Smooth muscle cell (in vitro differentiated cells): ENCODE measurements around the gene SRCIN1. TPM values are rescaled to one million over a fixed set of nuclear protein-coding genes. Genes with fewer than 3 reads are reported as not detected.
A peak's percentile ranks its signal among the peaks of the same experiment; 100 is the strongest.

ENCODE experiments used
- DNase-seq: peaks from one replicate; lab custom pipeline; 2025; ENCODE audit not compliant: unreplicated experiment; lab: John Stamatoyannopoulos, UW
- H2AFZ ChIP-seq: fragments of 200-600 bp; sonication (generic); 2 replicates; pipeline ENCODE4 v1.6.0; 2016; ENCODE audit warnings: antibody characterized with exemption, low read depth, mild to moderate bottlenecking
- H3F3A ChIP-seq: fragments of 200-600 bp; sonication (generic); 2 replicates; pipeline ENCODE4 v1.6.0; 2017; ENCODE audit warnings: antibody characterized with exemption, low read depth
- H3K27ac ChIP-seq: fragments of 200-600 bp; sonication (generic); 2 replicates; pipeline ENCODE4 v1.5.1; 2016; ENCODE audit warnings: low read depth, mild to moderate bottlenecking
- H3K27me3 ChIP-seq: fragments of 200-600 bp; sonication (generic); 2 replicates; pipeline ENCODE4 v1.6.1; 2016; ENCODE audit warnings: low read depth, mild to moderate bottlenecking
- H3K36me3 ChIP-seq: fragments of 200-600 bp; sonication (generic); 2 replicates; pipeline ENCODE4 v1.5.1; 2016; ENCODE audit warnings: low read depth
- H3K4me1 ChIP-seq: fragments of 200-600 bp; sonication (generic); 2 replicates; pipeline ENCODE4 v1.5.1; 2016; ENCODE audit warnings: low read depth
- H3K4me2 ChIP-seq: fragments of 200-600 bp; sonication (generic); 2 replicates; pipeline ENCODE4 v1.6.0; 2016; ENCODE audit warnings: mild to moderate bottlenecking
- H3K4me3 ChIP-seq: fragments of 200-600 bp; sonication (generic); 2 replicates; pipeline ENCODE4 v1.5.1; 2016; ENCODE audit warnings: mild to moderate bottlenecking
- H3K79me2 ChIP-seq: fragments of 200-600 bp; sonication (generic); 2 replicates; pipeline ENCODE4 v1.6.0; 2016; ENCODE audit warnings: low read depth, mild to moderate bottlenecking
- H3K9ac ChIP-seq: fragments of 200-600 bp; sonication (generic); 2 replicates; pipeline ENCODE4 v1.6.0; 2016; ENCODE audit warnings: low read depth
- H3K9me3 ChIP-seq: fragments of 200-600 bp; sonication (generic); replicated peaks from 2 replicates; pipeline ENCODE4 v1.5.1; 2016; ENCODE audit warnings: low read depth
- H4K20me1 ChIP-seq: fragments of 200-600 bp; sonication (generic); 2 replicates; pipeline ENCODE4 v1.6.0; 2016; ENCODE audit warnings: low read depth
- WGBS: methylation state at CpG from one replicate; pipeline ENCODE4 v1.1.7; 2016; ENCODE audit warnings: low lambda C conversion rate; 5-methylcytosine and 5-hydroxymethylcytosine counted together
- polyA plus RNA-seq: library from polyadenylated mRNA; unstranded; fragments of >200 nt; fragmentation: Nextera tagmentation; extraction: Ambion mirVana; gene quantifications from 2 replicates; pipeline ENCODE4 v1.2.1, GENCODE V29; 2016
- total RNA-seq: library from RNA; depleted of rRNA; stranded (reverse); fragments of >200 nt; gene quantifications from 2 replicates; pipeline ENCODE4 v1.2.3, GENCODE V29; 2014
- TF ChIP-seq, protein P1 (sequence below): fragments of 200-600 bp; sonication (generic); IDR thresholded peaks from 2 replicates; pipeline ENCODE4 v1.5.1; 2017; ENCODE audit warnings: borderline replicate concordance, mild to moderate bottlenecking, antibody characterized with exemption; ENCODE audit not compliant: insufficient read depth, poor library complexity, severe bottlenecking

SRCIN1 gene
- total and polyA plus RNA-seq, 2 experiments from 2014 or later, result 0.16 to 0.90 TPM

DNA sequence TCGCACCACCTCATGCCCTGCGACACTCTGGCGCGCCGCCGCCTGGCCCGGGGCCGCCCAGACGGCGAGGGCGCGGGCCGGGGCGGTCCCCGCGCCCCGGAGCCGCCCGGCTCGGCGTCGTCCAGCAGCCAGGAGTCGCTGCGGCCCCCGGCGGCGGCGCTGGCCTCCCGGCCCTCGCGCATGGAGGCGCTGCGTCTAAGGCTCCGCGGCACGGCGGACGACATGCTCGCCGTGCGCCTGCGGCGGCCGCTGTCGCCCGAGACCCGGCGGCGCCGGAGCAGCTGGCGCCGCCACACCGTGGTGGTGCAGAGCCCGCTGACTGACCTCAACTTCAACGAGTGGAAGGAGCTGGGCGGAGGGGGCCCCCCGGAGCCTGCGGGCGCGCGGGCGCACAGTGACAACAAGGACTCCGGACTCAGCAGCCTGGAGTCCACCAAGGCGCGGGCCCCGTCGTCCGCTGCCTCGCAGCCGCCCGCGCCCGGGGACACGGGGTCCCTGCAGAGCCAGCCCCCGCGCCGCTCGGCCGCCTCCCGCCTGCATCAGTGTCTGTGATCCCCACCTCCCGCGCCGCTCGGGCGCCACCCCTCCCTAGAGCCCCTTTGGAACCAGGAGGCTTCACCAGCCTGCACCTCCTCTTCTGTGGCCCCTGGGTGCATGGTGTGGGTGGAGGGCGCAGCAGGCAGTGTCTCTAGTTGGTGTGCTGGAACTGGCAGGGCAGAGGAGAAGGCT, 95.2 kb downstream of the SRCIN1 start:
- 2% methylated on average over 80 of the region's 86 CpGs for WGBS
- Histone ChIP-seq H3K36me3 (no peaks in the 10 kb centered on the region), H3K79me2 (no peaks in the 10 kb centered on the region), H4K20me1 (peaks cover 59% of the 10 kb centered on the region), H3K4me1 (peaks cover 18% of the 10 kb centered on the region), H3K4me3 (peak overlapping the region; percentile 46), H3K27ac (no peak overlapping the region), H2AFZ (no peak overlapping the region), H3F3A (no peaks in the 10 kb centered on the region), H3K9ac (no peak overlapping the region), H3K27me3 (no peaks in the 10 kb centered on the region), H3K4me2 (peak overlapping the region; percentile 87), H3K9me3 (no peaks in the 10 kb centered on the region)
- TF ChIP-seq, protein P1, sequence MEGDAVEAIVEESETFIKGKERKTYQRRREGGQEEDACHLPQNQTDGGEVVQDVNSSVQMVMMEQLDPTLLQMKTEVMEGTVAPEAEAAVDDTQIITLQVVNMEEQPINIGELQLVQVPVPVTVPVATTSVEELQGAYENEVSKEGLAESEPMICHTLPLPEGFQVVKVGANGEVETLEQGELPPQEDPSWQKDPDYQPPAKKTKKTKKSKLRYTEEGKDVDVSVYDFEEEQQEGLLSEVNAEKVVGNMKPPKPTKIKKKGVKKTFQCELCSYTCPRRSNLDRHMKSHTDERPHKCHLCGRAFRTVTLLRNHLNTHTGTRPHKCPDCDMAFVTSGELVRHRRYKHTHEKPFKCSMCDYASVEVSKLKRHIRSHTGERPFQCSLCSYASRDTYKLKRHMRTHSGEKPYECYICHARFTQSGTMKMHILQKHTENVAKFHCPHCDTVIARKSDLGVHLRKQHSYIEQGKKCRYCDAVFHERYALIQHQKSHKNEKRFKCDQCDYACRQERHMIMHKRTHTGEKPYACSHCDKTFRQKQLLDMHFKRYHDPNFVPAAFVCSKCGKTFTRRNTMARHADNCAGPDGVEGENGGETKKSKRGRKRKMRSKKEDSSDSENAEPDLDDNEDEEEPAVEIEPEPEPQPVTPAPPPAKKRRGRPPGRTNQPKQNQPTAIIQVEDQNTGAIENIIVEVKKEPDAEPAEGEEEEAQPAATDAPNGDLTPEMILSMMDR, result no peak
- DNase-seq, result peak; percentile 13

DNA sequence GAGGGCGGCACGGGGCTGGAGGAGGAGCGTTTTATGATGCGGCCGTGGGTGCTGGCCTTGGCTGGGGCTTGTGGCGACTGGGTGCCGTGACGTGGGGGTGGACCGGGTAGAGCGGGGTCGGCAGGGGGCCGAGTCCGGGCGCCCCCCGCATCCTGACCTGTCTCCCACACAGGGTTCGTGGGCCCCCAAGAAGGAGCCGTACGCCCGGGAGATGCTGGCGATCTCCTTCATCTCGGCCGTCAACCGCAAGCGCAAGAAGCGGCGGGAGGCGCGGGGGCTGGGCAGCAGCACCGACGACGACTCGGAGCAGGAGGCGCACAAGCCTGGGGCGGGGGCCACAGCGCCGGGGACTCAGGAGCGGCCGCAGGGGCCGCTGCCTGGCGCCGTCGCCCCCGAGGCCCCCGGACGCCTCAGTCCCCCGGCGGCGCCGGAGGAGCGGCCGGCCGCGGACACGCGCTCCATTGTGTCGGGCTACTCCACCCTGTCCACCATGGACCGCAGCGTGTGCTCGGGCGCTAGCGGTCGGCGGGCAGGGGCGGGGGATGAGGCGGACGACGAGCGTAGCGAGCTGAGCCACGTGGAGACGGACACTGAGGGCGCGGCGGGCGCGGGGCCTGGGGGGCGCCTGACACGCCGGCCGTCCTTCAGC, 95.9 kb downstream of the SRCIN1 start:
- H3K4me1 ChIP-seq, result peaks cover 18% of the 10 kb centered on the region
- H3K27me3 ChIP-seq, result no peaks in the 10 kb centered on the region
- WGBS, result 1% methylated on average over 49 of the region's 80 CpGs
- no peak overlapping the region for H3K27ac ChIP-seq
- H3K4me3 ChIP-seq, result peak overlapping the region; percentile 44
- peak overlapping the region; percentile 87 for H3K4me2 ChIP-seq
- no peaks in the 10 kb centered on the region for H3K36me3 ChIP-seq
- no peak for DNase-seq
- no peaks in the 10 kb centered on the region for H3K9me3 ChIP-seq
- TF ChIP-seq, protein P1, result no peak
- H3K79me2 ChIP-seq, result no peaks in the 10 kb centered on the region
- H4K20me1 ChIP-seq, result peaks cover 61% of the 10 kb centered on the region
- H3K9ac ChIP-seq, result no peak overlapping the region
- no peak overlapping the region for H2AFZ ChIP-seq
- no peaks in the 10 kb centered on the region for H3F3A ChIP-seq

DNA sequence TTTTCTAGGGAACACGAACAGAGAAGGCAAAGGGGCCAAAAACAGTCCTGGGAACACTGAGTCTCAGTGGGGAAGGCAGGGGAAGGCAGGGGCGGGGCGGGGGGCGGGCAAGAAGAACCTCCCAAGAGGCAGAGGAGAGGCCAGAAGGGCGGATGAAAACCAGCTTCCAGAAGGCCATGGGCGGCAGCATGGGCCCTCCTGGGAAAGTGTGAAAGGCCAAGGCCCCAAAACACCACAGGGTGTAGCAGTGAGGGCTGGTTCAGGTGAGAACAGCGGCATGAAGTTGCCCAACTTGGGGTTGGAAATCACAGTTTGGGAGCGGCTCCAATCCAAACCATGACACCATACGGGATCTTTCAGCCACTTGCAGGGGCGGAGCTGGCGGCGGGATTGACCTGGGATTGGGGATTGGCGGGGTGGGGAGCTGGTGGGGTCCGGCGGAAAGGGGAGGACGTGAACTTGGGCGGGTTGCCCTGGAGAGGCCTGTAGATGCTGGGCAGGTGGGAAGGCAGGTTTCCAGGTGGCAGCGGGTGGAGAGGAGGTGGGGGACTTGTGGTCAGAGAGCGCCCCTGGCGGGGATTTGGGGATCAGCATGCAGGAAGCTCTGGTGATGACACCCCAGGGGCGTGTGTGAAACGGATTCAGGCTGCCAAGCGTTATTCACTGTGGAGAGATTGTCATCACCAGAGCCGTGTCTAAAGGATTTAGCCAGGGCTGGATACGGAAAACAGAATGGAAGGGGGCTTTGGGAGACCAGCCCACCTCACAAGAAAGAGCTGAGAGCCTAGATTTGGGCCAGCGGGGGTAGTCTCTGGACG, 96.6 kb downstream of the SRCIN1 start:
- TF ChIP-seq, protein P1, result peak; percentile 75
- H3K27me3 ChIP-seq, result no peaks in the 10 kb centered on the region
- peak; percentile 62 for DNase-seq
- peaks cover 18% of the 10 kb centered on the region for H3K4me1 ChIP-seq
- H4K20me1 ChIP-seq, result peaks cover 64% of the 10 kb centered on the region
- no peak overlapping the region for H3K9ac ChIP-seq
- no peak overlapping the region for H2AFZ ChIP-seq
- no peaks in the 10 kb centered on the region for H3K79me2 ChIP-seq
- H3K4me2 ChIP-seq, result peak overlapping the region; percentile 87
- H3K9me3 ChIP-seq, result no peaks in the 10 kb centered on the region
- H3K36me3 ChIP-seq, result no peaks in the 10 kb centered on the region
- H3K4me3 ChIP-seq, result peak overlapping the region; percentile 44
- H3F3A ChIP-seq, result no peaks in the 10 kb centered on the region
- H3K27ac ChIP-seq, result no peak overlapping the region
- WGBS, result 15% methylated on average over 21 of the region's 27 CpGs
